ENCODE results near the gene TAB3.

Gene TAB3

GRCh38 chrX:30880058-30880457 is 9.0 kb downstream of the TAB3 start:
- H3K4me1 ChIP-seq (ENCODE audit: control insufficient read depth, insufficient read depth, low read length): no peaks in the 10 kb centered on the region
- no peak overlapping the region for H3K4me3 ChIP-seq (ENCODE audit: low read depth, low read length)
- CTCF ChIA-PET: no interaction called here
- no peaks in the 10 kb centered on the region for H3K36me3 ChIP-seq (ENCODE audit: control insufficient read depth in 2 of 2, insufficient read depth in 1 of 2, low read length in 2 of 2)
- no peak for TF ChIP-seq ZNF292 (tag by site-specific recombination; IDR thresholded peaks at IDR 0.05; ENCODE audit: borderline replicate concordance, low read depth)
- H3K27ac ChIP-seq (ENCODE audit: extremely low read depth, low read depth, low read length): no peak overlapping the region
- H3K9me3 ChIP-seq (ENCODE audit: control insufficient read depth, insufficient read depth, low read depth, low read length): no peaks in the 10 kb centered on the region
- POLR2A ChIA-PET: no interaction called here

GRCh38 chrX:30876367-30876766 is 12.7 kb downstream of the TAB3 start:
- Histone ChIP-seq H3K36me3 (ENCODE audit: control insufficient read depth in 2 of 2, insufficient read depth in 1 of 2, low read length in 2 of 2) (no peaks in the 10 kb centered on the region), H3K4me1 (ENCODE audit: control insufficient read depth, insufficient read depth, low read length) (no peaks in the 10 kb centered on the region), H3K4me3 (ENCODE audit: low read depth, low read length) (no peak overlapping the region), H3K27ac (ENCODE audit: extremely low read depth, low read depth, low read length) (no peak overlapping the region), H3K9me3 (ENCODE audit: control insufficient read depth, insufficient read depth, low read depth, low read length) (no peaks in the 10 kb centered on the region)
- TF ChIP-seq ZBTB20 (tag by site-specific recombination; IDR thresholded peaks at IDR 0.05) (no peak), ZNF473 (tag by site-specific recombination; IDR thresholded peaks at IDR 0.05) (no peak), ZNF280D (tag by site-specific recombination; IDR thresholded peaks at IDR 0.05) (no peak), ZSCAN18 (tag by site-specific recombination; IDR thresholded peaks at IDR 0.05) (no peak), ZNF311 (tag by site-specific recombination; IDR thresholded peaks at IDR 0.05; ENCODE audit: borderline replicate concordance) (no peak), ZNF704 (tag by site-specific recombination; IDR thresholded peaks at IDR 0.05) (no peak), ZNF114 (tag by site-specific recombination; IDR thresholded peaks at IDR 0.05) (no peak), ZNF362 (tag by site-specific recombination; IDR thresholded peaks at IDR 0.05) (no peak), ZNF146 (tag by site-specific recombination; IDR thresholded peaks at IDR 0.05) (no peak), ZNF138 (tag by site-specific recombination; IDR thresholded peaks at IDR 0.05; ENCODE audit: borderline replicate concordance) (no peak), ZBTB7A (tag by site-specific recombination; IDR thresholded peaks at IDR 0.05; ENCODE audit: low read depth) (no peak), PRDM10 (tag by site-specific recombination; IDR thresholded peaks at IDR 0.05) (no peak), ZNF510 (tag by site-specific recombination; IDR thresholded peaks at IDR 0.05; ENCODE audit: insufficient replicate concordance) (no peak), AEBP2 (tag by site-specific recombination; IDR thresholded peaks at IDR 0.05; ENCODE audit: borderline replicate concordance) (no peak), KLF1 (tag by site-specific recombination; IDR thresholded peaks at IDR 0.05) (no peak), ZNF747 (tag by site-specific recombination; IDR thresholded peaks at IDR 0.05) (no peak), ZNF433 (tag by site-specific recombination; IDR thresholded peaks at IDR 0.05; ENCODE audit: low read depth) (no peak)
- ChIA-PET CTCF (no interaction called here), POLR2A (no interaction called here)

All from HEK293 (cell line).